ENCODE measurements around the gene MTA1. TPM values are rescaled to one million over a fixed set of nuclear protein-coding genes. Genes with fewer than 3 reads are reported as not detected.

Gene MTA1
- total RNA-seq, 1 experiment from 2014 or later: 166 TPM

- H3K4me1 Mint-ChIP-seq (ENCODE audit: insufficient read depth, unreplicated experiment): no peaks in the 10 kb centered on the region
- H3K4me3 Mint-ChIP-seq (ENCODE audit: unreplicated experiment): no peak overlapping the region
These were observed 7.4 kb upstream of the MTA1 start for GRCh38 chr14:105411985-105412770.

DNA sequence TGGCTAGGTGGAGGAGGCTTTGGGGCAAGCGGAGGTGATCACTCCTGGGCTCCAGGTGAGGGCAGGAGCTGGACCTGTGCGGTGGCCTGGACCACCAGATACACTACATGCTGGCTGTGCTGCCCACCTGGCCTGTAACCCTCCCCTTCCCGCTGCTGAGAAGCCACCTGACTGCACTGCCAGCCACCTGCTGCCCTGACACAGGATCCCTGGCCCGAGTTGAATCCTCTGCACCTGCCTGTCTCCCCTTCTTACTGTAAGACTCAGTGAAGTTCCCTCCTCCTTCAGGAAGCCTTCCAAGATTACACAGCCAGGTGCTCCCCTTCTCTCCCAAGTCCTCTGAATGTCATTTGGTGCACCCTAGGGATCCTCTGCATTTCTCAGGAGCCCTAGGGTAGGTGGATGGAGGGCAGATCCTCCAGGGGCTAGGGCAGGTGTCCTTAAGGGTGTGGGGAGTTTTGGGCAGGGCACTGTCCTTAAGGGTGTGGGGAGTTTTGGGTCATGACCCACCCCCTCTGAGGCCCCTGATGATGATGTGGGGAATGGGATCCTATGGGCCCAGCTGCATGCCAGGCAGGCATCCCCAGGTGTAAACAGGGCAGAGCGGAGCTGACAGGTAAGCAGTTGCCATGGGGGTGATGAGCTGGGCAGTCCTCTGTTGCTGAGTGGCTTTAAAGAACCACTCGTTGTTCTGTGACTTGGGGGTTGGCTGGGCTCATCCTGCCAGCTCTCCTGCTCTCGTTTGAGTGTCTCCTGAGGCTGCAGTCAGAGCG is 6.7 kb upstream of the MTA1 start:
- TF ChIP-seq CTCF (IDR thresholded peaks at IDR 0.05; ENCODE audit: unreplicated experiment): no peak

More at GRCh38 chr14:105411985-105412770, 7.4 kb upstream of the MTA1 start:
- ChIA-PET POLR2A (no interaction called here), CTCF (no interaction called here)
- Mint-ChIP-seq H3K36me3 (ENCODE audit: insufficient read depth, unreplicated experiment) (no peaks in the 10 kb centered on the region), H3K27ac (ENCODE audit: low read depth, unreplicated experiment) (no peak overlapping the region), H3K27me3 (ENCODE audit: insufficient read depth, unreplicated experiment) (peaks cover 10% of the 10 kb centered on the region), H3K9me3 (ENCODE audit: unreplicated experiment) (no peaks in the 10 kb centered on the region)
- TF ChIP-seq CTCF (IDR thresholded peaks at IDR 0.05; ENCODE audit: unreplicated experiment): no peak
- intact Hi-C loops (cut with micrococcal nuclease): no loop called here
- BruUV-seq (replicated peaks): no TSS peak
- no peak for DNase-seq (ENCODE audit: unreplicated experiment)

DNA sequence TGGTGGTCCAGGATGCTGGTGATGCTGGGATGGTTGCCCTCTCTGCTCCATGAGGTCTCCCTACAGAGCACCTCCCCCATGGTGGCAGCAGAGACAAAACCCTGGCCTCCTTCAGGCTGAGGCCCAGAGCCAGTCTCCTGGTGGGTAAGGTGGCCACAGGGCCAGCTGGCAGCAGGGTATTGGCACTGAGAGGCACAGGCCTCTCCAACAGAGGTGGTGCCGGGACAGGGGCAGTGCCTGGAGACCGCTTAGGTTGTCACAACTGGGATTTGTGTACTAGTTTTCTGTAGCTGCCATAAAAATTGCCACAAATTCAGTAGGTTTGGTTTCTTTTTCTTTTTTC is 6.1 kb upstream of the MTA1 start:
- H3K9me3 Mint-ChIP-seq (ENCODE audit: unreplicated experiment): no peaks in the 10 kb centered on the region

More for the DNA sequence above, 6.7 kb upstream of the MTA1 start:
- ChIA-PET CTCF (interaction anchor here (0.6 kb wide), 1 partner anchor 9 kb away, joined by 3 read pairs; no protein-coding TSS in a partner anchor), POLR2A (interaction anchor here (1.3 kb wide), 1 partner anchor 9 kb away, joined by 3 read pairs; no protein-coding TSS in a partner anchor)
- intact Hi-C loops (cut with micrococcal nuclease): no loop called here
- Mint-ChIP-seq H3K27ac (ENCODE audit: low read depth, unreplicated experiment) (no peak overlapping the region), H3K36me3 (ENCODE audit: insufficient read depth, unreplicated experiment) (no peaks in the 10 kb centered on the region), H3K4me1 (ENCODE audit: insufficient read depth, unreplicated experiment) (no peaks in the 10 kb centered on the region), H3K27me3 (ENCODE audit: insufficient read depth, unreplicated experiment) (peaks cover 10% of the 10 kb centered on the region), H3K9me3 (ENCODE audit: unreplicated experiment) (no peaks in the 10 kb centered on the region), H3K4me3 (ENCODE audit: unreplicated experiment) (no peak overlapping the region)
- DNase-seq (ENCODE audit: unreplicated experiment): no peak
- no TSS peak for BruUV-seq (replicated peaks)

More for the DNA sequence above, 6.1 kb upstream of the MTA1 start:
- Mint-ChIP-seq H3K4me1 (ENCODE audit: insufficient read depth, unreplicated experiment) (no peaks in the 10 kb centered on the region), H3K4me3 (ENCODE audit: unreplicated experiment) (no peak overlapping the region), H3K27ac (ENCODE audit: low read depth, unreplicated experiment) (no peak overlapping the region), H3K36me3 (ENCODE audit: insufficient read depth, unreplicated experiment) (no peaks in the 10 kb centered on the region), H3K27me3 (ENCODE audit: insufficient read depth, unreplicated experiment) (peaks cover 10% of the 10 kb centered on the region)
- POLR2A ChIA-PET: interaction anchor here (1.3 kb wide), 1 partner anchor 10 kb away, joined by 3 read pairs; no protein-coding TSS in a partner anchor
- TF ChIP-seq CTCF (IDR thresholded peaks at IDR 0.05; ENCODE audit: unreplicated experiment): no peak
- no TSS peak for BruUV-seq (replicated peaks)
- intact Hi-C loops (cut with micrococcal nuclease): no loop called here
- CTCF ChIA-PET: interaction anchor here (0.6 kb wide), 1 partner anchor 8 kb away, joined by 3 read pairs; no protein-coding TSS in a partner anchor
- DNase-seq (ENCODE audit: unreplicated experiment): no peak

All from MCF 10A (cell line).